ENCODE data around the gene RSPH1.

RSPH1 gene

DNA sequence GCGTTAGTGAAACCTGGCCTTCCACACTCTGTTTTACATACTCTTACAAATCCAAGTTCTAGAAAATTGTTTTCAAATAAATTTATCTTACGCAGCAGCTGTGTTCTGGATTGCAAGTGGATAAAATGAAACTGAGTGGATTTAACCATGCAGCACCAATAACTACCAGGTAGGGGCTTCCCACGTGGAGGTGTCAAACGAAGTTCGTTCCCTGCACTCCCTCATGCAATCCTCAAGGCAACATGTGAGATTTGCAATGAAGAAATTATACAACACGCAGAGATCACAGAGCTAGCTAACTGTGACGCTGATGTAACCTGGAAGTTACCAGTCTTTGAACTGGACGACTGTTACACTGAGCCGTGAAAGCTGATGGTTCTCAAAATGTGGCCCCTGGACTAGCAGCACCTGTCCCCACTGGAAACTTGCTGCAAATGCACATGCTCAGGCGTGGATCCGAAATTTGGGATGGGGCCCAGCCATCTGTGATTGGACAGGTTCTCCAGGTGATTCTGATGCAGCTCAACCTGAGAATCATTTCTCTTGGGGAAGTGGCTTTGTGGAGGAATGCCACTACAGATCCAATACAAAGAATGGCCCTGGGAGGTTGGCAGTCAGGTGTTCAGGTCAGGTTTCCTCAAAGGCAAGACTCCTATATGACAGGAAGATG is 36.3 kb downstream of the RSPH1 start:
- TF ChIP-seq, protein P1, sequence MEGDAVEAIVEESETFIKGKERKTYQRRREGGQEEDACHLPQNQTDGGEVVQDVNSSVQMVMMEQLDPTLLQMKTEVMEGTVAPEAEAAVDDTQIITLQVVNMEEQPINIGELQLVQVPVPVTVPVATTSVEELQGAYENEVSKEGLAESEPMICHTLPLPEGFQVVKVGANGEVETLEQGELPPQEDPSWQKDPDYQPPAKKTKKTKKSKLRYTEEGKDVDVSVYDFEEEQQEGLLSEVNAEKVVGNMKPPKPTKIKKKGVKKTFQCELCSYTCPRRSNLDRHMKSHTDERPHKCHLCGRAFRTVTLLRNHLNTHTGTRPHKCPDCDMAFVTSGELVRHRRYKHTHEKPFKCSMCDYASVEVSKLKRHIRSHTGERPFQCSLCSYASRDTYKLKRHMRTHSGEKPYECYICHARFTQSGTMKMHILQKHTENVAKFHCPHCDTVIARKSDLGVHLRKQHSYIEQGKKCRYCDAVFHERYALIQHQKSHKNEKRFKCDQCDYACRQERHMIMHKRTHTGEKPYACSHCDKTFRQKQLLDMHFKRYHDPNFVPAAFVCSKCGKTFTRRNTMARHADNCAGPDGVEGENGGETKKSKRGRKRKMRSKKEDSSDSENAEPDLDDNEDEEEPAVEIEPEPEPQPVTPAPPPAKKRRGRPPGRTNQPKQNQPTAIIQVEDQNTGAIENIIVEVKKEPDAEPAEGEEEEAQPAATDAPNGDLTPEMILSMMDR (IDR thresholded peaks at IDR 0.05; ENCODE audit: low read depth, low read length, missing control alignments): no peak
- no peak for DNase-seq (ENCODE audit: extremely low read depth, low read depth)
- H3K4me3 ChIP-seq (replicated peaks; ENCODE audit: low read depth, low read length): no peak overlapping the region

DNA sequence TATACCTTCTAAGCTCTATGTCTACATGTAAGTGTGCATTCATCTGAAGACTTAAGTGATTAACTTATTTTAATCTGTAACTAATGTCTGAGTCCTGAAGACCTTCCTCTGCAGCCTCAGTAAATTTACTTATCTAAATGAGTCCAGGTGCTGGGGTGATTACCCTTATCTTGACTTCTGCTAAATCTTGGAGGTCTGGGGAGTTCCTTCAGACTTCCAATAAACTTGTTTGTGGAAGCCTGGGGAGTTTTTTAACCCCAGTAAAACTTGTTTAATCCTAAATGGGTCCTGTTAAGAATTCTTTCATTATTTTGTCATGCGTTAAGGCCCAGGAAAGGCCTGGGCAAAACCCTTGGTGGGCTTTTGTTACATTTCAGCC is 37.0 kb downstream of the RSPH1 start:
- TF ChIP-seq, protein P1 (IDR thresholded peaks at IDR 0.05; ENCODE audit: low read depth, low read length, missing control alignments): no peak
- no peak for DNase-seq (ENCODE audit: extremely low read depth, low read depth)
- no peak overlapping the region for H3K4me3 ChIP-seq (replicated peaks; ENCODE audit: low read depth, low read length)

DNA sequence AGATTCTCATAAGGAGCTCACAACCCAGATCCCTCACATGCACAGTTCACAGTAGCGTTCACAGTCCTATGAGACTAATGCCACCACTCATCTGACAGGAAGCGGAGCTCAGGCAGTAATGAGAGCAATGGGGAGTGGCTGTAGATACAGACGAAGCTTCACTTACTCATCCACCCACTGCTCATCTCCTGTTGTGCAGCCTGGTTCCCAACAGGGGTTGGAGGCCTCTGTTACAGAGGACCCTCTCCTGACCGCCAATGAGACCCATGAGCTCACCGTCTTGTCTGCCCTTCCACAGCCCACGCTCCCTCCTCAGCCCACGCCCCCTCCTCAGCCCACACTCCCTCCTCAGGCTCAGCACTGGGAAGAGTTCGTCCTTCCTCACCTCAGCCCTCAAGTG is 39.6 kb downstream of the RSPH1 start:
- TF ChIP-seq, protein P1 (IDR thresholded peaks at IDR 0.05; ENCODE audit: low read depth, low read length, missing control alignments): no peak
- no peak for DNase-seq (ENCODE audit: extremely low read depth, low read depth)
- H3K4me3 ChIP-seq (replicated peaks; ENCODE audit: low read depth, low read length): no peak overlapping the region

DNA sequence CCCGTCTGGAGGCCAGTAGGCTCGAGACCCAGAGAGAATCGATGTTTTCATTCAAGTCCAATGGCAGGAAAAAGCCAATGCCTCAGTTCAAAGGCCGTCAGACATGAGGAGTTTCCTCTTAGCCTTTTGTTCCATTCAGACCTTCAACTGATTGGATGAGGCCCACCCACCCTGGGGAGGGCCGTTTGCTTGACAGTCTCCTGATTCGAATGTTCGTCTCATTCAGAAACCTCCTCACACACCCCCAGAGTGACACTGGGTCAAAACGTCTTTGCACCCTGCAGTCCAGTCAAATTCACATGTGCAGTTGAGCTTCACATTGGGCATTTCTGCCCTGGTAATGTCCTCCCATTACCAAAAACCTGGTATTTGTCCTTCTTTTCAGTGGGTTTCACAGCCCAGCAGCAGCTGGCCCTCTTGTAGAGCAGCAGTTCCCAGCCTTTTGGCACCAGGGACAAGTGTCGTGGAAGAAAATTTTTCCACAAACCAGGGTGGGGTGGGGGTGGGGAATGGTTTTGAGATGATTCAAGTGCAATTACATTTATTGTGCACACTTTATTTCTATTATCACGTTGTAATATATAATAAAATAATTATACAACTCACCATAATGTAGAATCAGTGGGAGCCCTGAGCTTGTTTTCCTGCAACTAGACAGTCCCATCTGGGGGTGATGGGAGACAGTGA is 40.1 kb downstream of the RSPH1 start:
- TF ChIP-seq, protein P1 (IDR thresholded peaks at IDR 0.05; ENCODE audit: low read depth, low read length, missing control alignments): no peak
- DNase-seq (ENCODE audit: extremely low read depth, low read depth): no peak
- no peak overlapping the region for H3K4me3 ChIP-seq (replicated peaks; ENCODE audit: low read depth, low read length)

DNA sequence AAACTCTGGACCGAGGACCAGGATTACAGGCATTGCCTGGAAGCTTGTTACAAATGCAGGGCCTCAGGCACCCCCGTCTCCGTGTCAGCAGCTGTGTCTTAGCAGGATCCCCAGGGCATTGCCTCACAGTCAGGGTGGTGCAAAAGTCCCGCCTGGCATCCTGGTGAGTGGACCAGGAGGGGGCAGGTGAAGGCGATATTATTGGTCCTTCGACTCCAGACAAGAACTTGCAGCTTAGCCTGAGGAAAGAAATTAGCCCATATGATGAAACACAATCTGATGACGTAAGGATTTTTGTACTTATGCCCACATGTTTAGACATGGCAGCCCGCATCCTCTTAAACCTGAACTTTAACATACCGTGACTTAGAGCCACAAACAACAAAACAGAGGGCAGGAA is 40.8 kb downstream of the RSPH1 start:
- H3K4me3 ChIP-seq (replicated peaks; ENCODE audit: low read depth, low read length): no peak overlapping the region
- TF ChIP-seq, protein P1 (IDR thresholded peaks at IDR 0.05; ENCODE audit: low read depth, low read length, missing control alignments): no peak
- no peak for DNase-seq (ENCODE audit: extremely low read depth, low read depth)

DNA sequence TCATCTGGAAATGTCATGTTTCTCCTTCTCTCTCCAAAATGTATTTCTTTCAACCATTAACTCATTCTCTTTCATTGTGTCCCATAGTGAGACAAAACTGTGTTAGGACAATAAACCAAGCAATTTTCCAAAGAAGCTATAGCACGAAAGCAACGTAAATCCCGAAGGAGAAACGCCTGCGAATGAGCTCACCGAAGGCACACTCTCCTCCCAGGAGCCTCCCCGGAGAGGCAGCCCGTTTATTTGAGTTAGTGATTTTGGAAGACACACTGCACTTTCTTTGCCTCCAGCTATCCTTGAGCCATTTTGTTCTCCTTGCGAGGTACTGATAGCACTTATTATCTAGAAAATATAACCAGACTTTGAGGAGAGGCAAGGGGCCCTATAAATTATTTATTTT is 41.2 kb downstream of the RSPH1 start:
- DNase-seq (ENCODE audit: extremely low read depth, low read depth): no peak
- H3K4me3 ChIP-seq (replicated peaks; ENCODE audit: low read depth, low read length): no peak overlapping the region
- TF ChIP-seq, protein P1 (IDR thresholded peaks at IDR 0.05; ENCODE audit: low read depth, low read length, missing control alignments): no peak

Measured in HFF-Myc (cell line).